GM23338 (cell line): Measurements from ENCODE around the gene CIZ1. TPM values are rescaled to one million over a fixed set of nuclear protein-coding genes. Genes with fewer than 3 reads are reported as not detected.

ENCODE experiments used
- ATAC-seq: fragments of 200-7000 bp; cut with Tn5 transposase; 3 replicates; pipeline ENCODE4 v1.9.1; 2020
- DNase-seq: peaks from one replicate; pipeline ENCODE4 v3.0.0-alpha.2; 2015; ENCODE audit warnings: low spot score
- H2AFZ ChIP-seq: fragments of 200-600 bp; sonication (generic); 2 replicates; pipeline ENCODE4 v1.8.0; 2016; ENCODE audit warnings: antibody characterized with exemption, mild to moderate bottlenecking, moderate library complexity
- H3F3A ChIP-seq: fragments of 200-600 bp; sonication (generic); replicated peaks from 2 replicates; pipeline ENCODE4 v1.8.0; 2017; ENCODE audit warnings: antibody characterized with exemption, mixed run types, low read depth
- H3K27ac ChIP-seq: fragments of 200-600 bp; sonication (generic); 2 replicates; pipeline ENCODE4 v1.6.1; 2016; ENCODE audit warnings: low read depth
- H3K27me3 ChIP-seq: fragments of 200-600 bp; sonication (generic); 2 replicates; pipeline ENCODE4 v1.8.0; 2016; ENCODE audit warnings: mild to moderate bottlenecking, mixed run types, moderate library complexity; ENCODE audit not compliant: insufficient read depth
- H3K36me3 ChIP-seq: fragments of 200-600 bp; sonication (generic); 2 replicates; pipeline ENCODE4 v1.8.0; 2016; ENCODE audit warnings: mild to moderate bottlenecking; ENCODE audit not compliant: insufficient read depth
- H3K4me1 ChIP-seq: fragments of 200-600 bp; sonication (generic); 2 replicates; pipeline ENCODE4 v1.8.0; 2016; ENCODE audit warnings: mild to moderate bottlenecking, moderate library complexity; ENCODE audit not compliant: insufficient read depth
- H3K4me2 ChIP-seq: fragments of 200-600 bp; sonication (generic); 2 replicates; pipeline ENCODE4 v1.7.1; 2017; ENCODE audit warnings: mixed run types
- H3K4me3 ChIP-seq: fragments of 200-600 bp; sonication (generic); 2 replicates; pipeline ENCODE4 v1.6.1; 2016; ENCODE audit warnings: mixed run types
- H3K79me2 ChIP-seq: fragments of 200-600 bp; sonication (generic); replicated peaks from 2 replicates; pipeline ENCODE4 v1.8.0; 2017; ENCODE audit warnings: mild to moderate bottlenecking; ENCODE audit not compliant: insufficient read depth
- H3K9me2 ChIP-seq: fragments of 200-600 bp; sonication (generic); 2 replicates; pipeline ENCODE4 v1.8.0; 2017; ENCODE audit not compliant: insufficient read depth
- H4K20me1 ChIP-seq: fragments of 200-600 bp; sonication (generic); replicated peaks from 2 replicates; pipeline ENCODE4 v1.8.0; 2017; ENCODE audit warnings: mild to moderate bottlenecking; ENCODE audit not compliant: insufficient read depth
- H3K27ac Mint-ChIP-seq: 2 replicates; pipeline ENCODE4 v1.8.0; 2020; ENCODE audit warnings: inconsistent platforms, mild to moderate bottlenecking, moderate library complexity, mixed read lengths
- H3K27me3 Mint-ChIP-seq: 3 replicates; pipeline ENCODE4 v1.8.0; 2022; ENCODE audit warnings: low read depth, mild to moderate bottlenecking, moderate library complexity, mixed read lengths, inconsistent platforms; ENCODE audit not compliant: insufficient read depth, poor library complexity
- H3K36me3 Mint-ChIP-seq: 3 replicates; pipeline ENCODE4 v1.8.0; 2021; ENCODE audit warnings: low read depth, mild to moderate bottlenecking, inconsistent platforms, moderate library complexity, mixed read lengths
- H3K4me1 Mint-ChIP-seq: 3 replicates; pipeline ENCODE4 v1.8.0; 2020; ENCODE audit warnings: mild to moderate bottlenecking, inconsistent platforms, mixed read lengths
- H3K4me3 Mint-ChIP-seq: 3 replicates; pipeline ENCODE4 v1.8.0; 2021; ENCODE audit warnings: moderate library complexity, mild to moderate bottlenecking, inconsistent platforms, mixed read lengths
- H3K9me3 Mint-ChIP-seq: 3 replicates; pipeline ENCODE4 v1.8.0; 2020; ENCODE audit warnings: moderate library complexity, mild to moderate bottlenecking, inconsistent platforms, mixed read lengths
- CREB1 ChIP-seq: fragments of 250-450 bp; sonication (Bioruptor Pico); IDR thresholded peaks from 2 replicates; pipeline ENCODE4 v1.5.0; 2020; ENCODE audit warnings: low read depth, mild to moderate bottlenecking, moderate library complexity
- CTCF ChIP-seq, 2 experiments: fragments of 200-600 bp in 1 of 2; sonication (generic) in 1 of 2; conservative IDR thresholded peaks; 2 replicates each; pipeline versions ENCODE4 v1.5.1 to v1.6.1; 2016 to 2017; ENCODE audit warnings: antibody characterized with exemption in 2 of 2, low read depth in 2 of 2, mild to moderate bottlenecking in 2 of 2, moderate library complexity in 1 of 2
- EZH2phosphoT487 ChIP-seq: fragments of 200-600 bp; sonication (generic); IDR thresholded peaks from one replicate; pipeline ENCODE4 v1.8.1; 2018; ENCODE audit warnings: antibody characterized with exemption; ENCODE audit not compliant: unreplicated experiment
- JUNB ChIP-seq: IDR thresholded peaks from one replicate; pipeline ENCODE4 v1.6.1; 2016; ENCODE audit warnings: antibody characterized with exemption; ENCODE audit not compliant: unreplicated experiment
- NANOG ChIP-seq: IDR thresholded peaks from 2 replicates; pipeline ENCODE4 v1.6.1; 2016; ENCODE audit warnings: antibody characterized with exemption, borderline replicate concordance
- POLR2AphosphoS5 ChIP-seq: IDR thresholded peaks from 2 replicates; pipeline ENCODE4 v1.6.1; 2016; ENCODE audit warnings: antibody characterized with exemption, low read depth
- REST ChIP-seq: IDR thresholded peaks from one replicate; pipeline ENCODE4 v1.6.1; 2018; ENCODE audit warnings: antibody characterized with exemption; ENCODE audit not compliant: unreplicated experiment
- ZNF114 ChIP-seq: fragments of 250-450 bp; sonication (Bioruptor Pico); IDR thresholded peaks from 2 replicates; pipeline ENCODE4 v1.5.0; 2020; ENCODE audit warnings: mild to moderate bottlenecking, moderate library complexity
- ZNF331 ChIP-seq: fragments of 250-450 bp; sonication (Bioruptor Pico); IDR thresholded peaks from 2 replicates; pipeline ENCODE4 v1.5.0; 2020; ENCODE audit warnings: low read depth, mild to moderate bottlenecking, moderate library complexity
- ZNF462 ChIP-seq: fragments of 250-450 bp; sonication (Bioruptor Pico); IDR thresholded peaks from 2 replicates; pipeline ENCODE4 v1.5.0; 2020; ENCODE audit warnings: mild to moderate bottlenecking, moderate library complexity
- polyA plus RNA-seq: library from polyadenylated mRNA; unstranded; fragments of >200 nt; fragmentation: Nextera tagmentation; extraction: Ambion mirVana; gene quantifications from 2 replicates; pipeline ENCODE4 v1.2.1, GENCODE V29; 2016
- total RNA-seq: library from RNA; depleted of rRNA; stranded (reverse); fragments of >200 nt; shearing (Covaris generic); gene quantifications from 2 replicates; pipeline ENCODE4 v1.2.3, GENCODE V29; 2014

The CIZ1 gene
- total and polyA plus RNA-seq, 2 experiments from 2014 or later = 49.6 to 61.4 TPM

GRCh38 chr9:128166169-128166568 is 25.2 kb downstream of the CIZ1 start:
- Mint-ChIP-seq H3K9me3 (no peaks in the 10 kb centered on the region), H3K36me3 (peaks cover 49% of the 10 kb centered on the region), H3K27ac (no peak overlapping the region), H3K27me3 (peaks cover 6% of the 10 kb centered on the region), H3K4me3 (no peak overlapping the region), H3K4me1 (peaks cover 1% of the 10 kb centered on the region)
- Histone ChIP-seq H2AFZ (no peak overlapping the region), H3K4me1 (peaks cover 1% of the 10 kb centered on the region; the same call in 1 of the 2 replicates), H3F3A (0 out of 2 replicates have a peak, but pooled peaks cover 3% of the 10 kb centered on the region), H4K20me1 (0 out of 2 replicates have a peak, but pooled peaks cover 5% of the 10 kb centered on the region), H3K27ac (no peak overlapping the region), H3K4me2 (no peak overlapping the region), H3K9me2 (no peaks in the 10 kb centered on the region), H3K4me3 (no peak overlapping the region), H3K36me3 (0 out of 2 replicates have a peak, but pooled peaks cover 8% of the 10 kb centered on the region), H3K79me2 (no peaks in the 10 kb centered on the region), H3K27me3 (no peaks in the 10 kb centered on the region)
- no peak for DNase-seq
- no peak for TF ChIP-seq CREB1 (CRISPR knock-in tag)
- no peak for ATAC-seq

GRCh38 chr9:128164307-128164885 is 27.0 kb downstream of the CIZ1 start:
- Histone ChIP-seq H3K79me2 (no peaks in the 10 kb centered on the region), H3K27ac (no peak overlapping the region), H3K4me1 (peaks cover 4% of the 10 kb centered on the region; the same call in 1 of the 2 replicates), H3F3A (peaks cover 2% of the 10 kb centered on the region; the same call in 1 of the 2 replicates), H2AFZ (no peak overlapping the region), H3K27me3 (no peaks in the 10 kb centered on the region), H3K4me2 (no peak overlapping the region), H3K36me3 (0 out of 2 replicates have a peak, but pooled peaks cover 3% of the 10 kb centered on the region), H3K4me3 (no peak overlapping the region), H3K9me2 (no peaks in the 10 kb centered on the region), H4K20me1 (0 out of 2 replicates have a peak, but pooled peaks cover 5% of the 10 kb centered on the region)
- H3K9me3 Mint-ChIP-seq = no peaks in the 10 kb centered on the region
- ATAC-seq (no peak), DNase-seq (no peak)
- no peak overlapping the region for H3K4me3 Mint-ChIP-seq
- H3K27me3 Mint-ChIP-seq = peaks cover 6% of the 10 kb centered on the region
- peaks cover 4% of the 10 kb centered on the region for H3K4me1 Mint-ChIP-seq
- H3K36me3 Mint-ChIP-seq = peaks cover 40% of the 10 kb centered on the region
- H3K27ac Mint-ChIP-seq = no peak overlapping the region
- TF ChIP-seq NANOG = no peak
- no peak for TF ChIP-seq ZNF114
- TF ChIP-seq ZNF331 = no peak
- TF ChIP-seq REST = no peak
- no peak for TF ChIP-seq CREB1 (CRISPR knock-in tag)
- TF ChIP-seq CTCF (conservative IDR thresholded peaks at IDR 0.05; ENCODE audit: low read depth in 2 of 2) = no peak
- TF ChIP-seq ZNF462 (CRISPR knock-in tag) = no peak
- TF ChIP-seq JUNB = no peak
- TF ChIP-seq POLR2AphosphoS5 = no peak
- no peak for TF ChIP-seq EZH2phosphoT487
